Testis (tissue), 2 donors: ENCODE data around the gene RDH13.

ENCODE experiments used
- POLR2A ChIP-seq: fragments of 450-650 bp; IDR thresholded peaks from one replicate; pipeline ENCODE4 v1.6.1; 2017; ENCODE audit warnings: antibody characterized with exemption, mild to moderate bottlenecking, moderate library complexity
- TF ChIP-seq, protein P1 (sequence below), 3 experiments: fragments of 450-650 bp in 2 of 3; fragments of 200-600 bp in 1 of 3; sonication (generic) in 1 of 3; IDR thresholded peaks; one replicate each; pipeline ENCODE4 v1.5.1; 2016 to 2019; ENCODE audit warnings: antibody characterized with exemption in 3 of 3, mild to moderate bottlenecking in 2 of 3, moderate library complexity in 1 of 3

DNA sequence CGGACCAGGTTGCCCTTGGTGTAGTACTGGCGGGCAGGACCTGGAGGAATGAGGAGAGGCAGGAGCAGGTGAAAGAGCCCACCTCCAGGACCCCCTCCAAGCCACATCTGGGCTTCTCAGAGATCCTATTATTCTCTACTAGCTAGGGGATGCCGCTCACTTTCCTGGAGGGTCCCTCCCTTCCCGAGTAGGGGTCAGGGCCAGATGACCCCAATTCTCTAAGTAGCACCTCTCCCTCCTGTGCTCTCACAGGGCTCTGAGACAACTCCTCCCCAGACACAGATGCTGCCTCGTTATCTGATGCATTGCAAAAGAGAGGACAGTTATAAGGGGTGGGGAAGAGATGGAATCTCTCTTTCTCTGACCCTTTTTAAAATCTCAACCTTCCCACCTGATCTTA is 47.8 kb downstream of the RDH13 start:
- TF ChIP-seq, protein P1, sequence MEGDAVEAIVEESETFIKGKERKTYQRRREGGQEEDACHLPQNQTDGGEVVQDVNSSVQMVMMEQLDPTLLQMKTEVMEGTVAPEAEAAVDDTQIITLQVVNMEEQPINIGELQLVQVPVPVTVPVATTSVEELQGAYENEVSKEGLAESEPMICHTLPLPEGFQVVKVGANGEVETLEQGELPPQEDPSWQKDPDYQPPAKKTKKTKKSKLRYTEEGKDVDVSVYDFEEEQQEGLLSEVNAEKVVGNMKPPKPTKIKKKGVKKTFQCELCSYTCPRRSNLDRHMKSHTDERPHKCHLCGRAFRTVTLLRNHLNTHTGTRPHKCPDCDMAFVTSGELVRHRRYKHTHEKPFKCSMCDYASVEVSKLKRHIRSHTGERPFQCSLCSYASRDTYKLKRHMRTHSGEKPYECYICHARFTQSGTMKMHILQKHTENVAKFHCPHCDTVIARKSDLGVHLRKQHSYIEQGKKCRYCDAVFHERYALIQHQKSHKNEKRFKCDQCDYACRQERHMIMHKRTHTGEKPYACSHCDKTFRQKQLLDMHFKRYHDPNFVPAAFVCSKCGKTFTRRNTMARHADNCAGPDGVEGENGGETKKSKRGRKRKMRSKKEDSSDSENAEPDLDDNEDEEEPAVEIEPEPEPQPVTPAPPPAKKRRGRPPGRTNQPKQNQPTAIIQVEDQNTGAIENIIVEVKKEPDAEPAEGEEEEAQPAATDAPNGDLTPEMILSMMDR (IDR thresholded peaks at IDR 0.05): no peak
- TF ChIP-seq POLR2A: no peak
